Gastroesophageal sphincter (tissue), 4 donors: Measurements from ENCODE around the gene PPM1M. TPM values are rescaled to one million over a fixed set of nuclear protein-coding genes. Genes with fewer than 3 reads are reported as not detected.

Source experiments
- ATAC-seq: fragments of 150-250 bp; one replicate; pipeline ENCODE4 v1.9.1; 2016; ENCODE audit warnings: mild to moderate bottlenecking, moderate library complexity
- H3K27ac ChIP-seq, 4 donors: fragments of 200-600 bp; sonication (generic) in 3 of 4; 1 replicate in 3 of 4; 2 replicates in 1 of 4; pipeline ENCODE4 v1.5.1; 2016 to 2019
- H3K27me3 ChIP-seq: fragments of 200-600 bp; sonication (generic); one replicate; pipeline ENCODE4 v1.5.1; 2019
- H3K36me3 ChIP-seq, 2 donors: fragments of 200-600 bp; sonication (generic); one replicate each; pipeline ENCODE4 v1.5.1; 2019; ENCODE audit warnings: control low read depth in 1 of 2
- H3K4me1 ChIP-seq, 3 donors: fragments of 200-600 bp; sonication (generic); 1 replicate in 2 of 3; 2 replicates in 1 of 3; pipeline ENCODE4 v1.5.1; 2016 to 2019; ENCODE audit warnings: control low read depth in 2 of 3
- H3K4me3 ChIP-seq, 2 donors: fragments of 200-600 bp; sonication (generic); one replicate each; pipeline ENCODE4 v1.5.1; 2019; ENCODE audit warnings: mild to moderate bottlenecking in 1 of 2, moderate library complexity in 1 of 2
- H3K9me3 ChIP-seq, 3 donors: fragments of 200-600 bp; sonication (generic); one replicate each; pipeline ENCODE4 v1.5.1; 2017 to 2019; ENCODE audit warnings: control low read depth in 2 of 3
- EP300 ChIP-seq: sonication (generic); formaldehyde crosslinking; IDR thresholded peaks from one replicate; pipeline ENCODE4 v1.6.1; 2017; ENCODE audit warnings: antibody characterized with exemption, mild to moderate bottlenecking
- POLR2A ChIP-seq, 2 donors: fragments of 450-650 bp; IDR thresholded peaks; one replicate each; pipeline ENCODE4 v1.6.1; 2017; ENCODE audit warnings: antibody characterized with exemption in 2 of 2, mild to moderate bottlenecking in 2 of 2, moderate library complexity in 1 of 2
- POLR2AphosphoS5 ChIP-seq: sonication (generic); formaldehyde crosslinking; IDR thresholded peaks from one replicate; pipeline ENCODE4 v1.6.1; 2017; ENCODE audit warnings: antibody characterized with exemption
- WGBS, 2 donors: methylation state at CpG; one replicate each; pipeline ENCODE4 v1.1.5; 2018; ENCODE audit warnings: low coverage in 1 of 2; 5-methylcytosine and 5-hydroxymethylcytosine counted together
- total RNA-seq, 4 donors: library from RNA; depleted of rRNA; stranded (reverse); fragments of >200 nt; gene quantifications; one replicate each; pipeline ENCODE4 v1.1.0, GENCODE V29; 2016
- TF ChIP-seq, protein P1 (sequence below), 4 experiments: fragments of 200-600 bp in 2 of 4; fragments of 450-650 bp in 2 of 4; sonication (generic) in 1 of 4; IDR thresholded peaks; one replicate each; pipeline ENCODE4 v1.5.1; 2017 to 2019; ENCODE audit warnings: antibody characterized with exemption in 4 of 4, mild to moderate bottlenecking in 2 of 4, moderate library complexity in 2 of 4

The PPM1M gene
- total RNA-seq, 4 donors from 2014 or later: 20.3 to 36.6 (median 29.9) TPM

DNA sequence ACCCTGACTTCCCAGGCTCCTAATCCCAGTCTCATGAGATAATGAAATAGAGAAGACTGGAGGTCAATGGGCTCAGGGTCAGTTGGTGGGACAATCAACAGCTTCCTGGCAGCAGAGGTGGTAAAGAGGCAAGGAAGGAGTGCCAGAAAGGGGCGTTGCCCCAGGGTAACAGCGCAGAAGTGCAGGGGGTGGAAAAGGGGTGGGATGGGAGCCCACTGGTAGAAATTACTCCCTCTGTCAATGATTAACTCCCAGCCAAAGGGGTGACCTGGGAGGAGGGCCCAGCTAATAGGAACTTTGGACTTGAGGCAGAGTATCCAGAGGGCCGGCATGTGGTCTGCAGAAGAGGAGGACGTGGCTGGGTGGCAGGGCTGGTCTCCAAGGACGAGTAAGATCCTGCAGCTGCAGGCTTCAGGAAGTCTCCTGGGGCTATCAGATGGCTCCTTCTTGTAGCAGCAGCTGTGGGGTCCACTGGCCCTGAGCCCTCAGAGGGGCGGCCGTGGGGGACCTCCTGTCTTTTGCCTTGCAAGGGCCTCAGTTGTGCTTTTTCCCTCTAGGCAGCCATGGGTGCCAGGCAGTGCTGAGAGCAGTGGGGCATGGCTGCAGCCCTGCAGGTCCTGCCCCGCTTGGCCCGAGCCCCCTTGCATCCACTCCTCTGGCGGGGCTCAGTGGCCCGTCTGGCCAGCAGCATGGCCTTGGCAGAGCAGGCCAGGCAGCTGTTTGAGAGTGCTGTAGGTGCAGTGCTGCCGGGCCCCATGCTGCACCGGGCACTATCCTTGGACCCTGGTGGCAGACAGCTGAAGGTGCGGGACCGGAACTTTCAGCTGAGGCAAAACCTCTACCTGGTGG, 44.4 kb downstream of the PPM1M start:
- Histone ChIP-seq H3K36me3 (peaks cover 0 to 48% of the 10 kb centered on the region in 2 donors), H3K27me3 (no peaks in the 10 kb centered on the region)
- WGBS, 2 donors: 81% methylated on average over 7 of the region's 15 CpGs; no CpG with 5 or more reads in 1 of the 2 donors

DNA sequence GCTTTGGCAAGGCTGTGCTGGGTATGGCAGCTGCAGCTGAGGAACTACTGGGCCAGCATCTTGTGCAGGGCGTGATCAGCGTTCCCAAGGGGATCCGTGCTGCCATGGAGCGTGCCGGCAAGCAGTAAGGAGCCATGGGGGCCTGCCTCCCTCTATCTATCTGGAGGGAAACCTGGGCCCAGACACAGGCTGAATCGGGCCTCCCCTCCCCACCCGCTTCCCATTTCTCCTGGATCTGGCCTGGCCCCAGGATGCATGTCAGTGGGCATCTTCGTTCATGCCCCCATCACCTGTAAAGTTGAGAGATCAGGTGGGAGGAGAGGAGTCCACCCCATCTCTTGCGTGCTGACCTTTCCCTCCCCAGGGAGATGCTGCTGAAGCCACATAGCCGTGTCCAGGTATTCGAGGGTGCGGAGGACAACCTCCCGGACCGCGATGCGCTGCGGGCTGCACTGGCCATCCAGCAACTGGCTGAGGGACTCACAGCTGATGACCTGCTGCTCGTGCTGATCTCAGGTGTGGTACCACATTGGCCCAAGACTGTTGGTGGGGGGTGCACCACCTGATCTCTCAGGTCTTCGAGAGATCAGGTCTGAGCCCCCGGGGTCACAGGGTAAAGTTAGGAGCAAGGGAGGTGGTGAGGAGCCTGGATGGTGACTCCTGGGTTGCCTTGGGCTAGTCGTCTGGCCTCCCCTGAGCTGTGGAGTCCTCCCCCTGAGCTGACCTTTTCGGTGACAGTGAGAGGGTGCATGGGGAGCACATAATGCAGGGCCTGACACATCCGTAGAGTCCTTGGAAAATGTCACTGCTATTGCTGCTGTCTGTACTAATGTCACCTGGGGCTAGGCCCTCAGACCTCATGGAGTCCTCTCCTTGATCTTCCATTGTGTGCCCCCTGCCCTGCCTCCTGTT, 45.3 kb downstream of the PPM1M start:
- H3K9me3 ChIP-seq: no peaks in the 10 kb centered on the region
- H3K27ac ChIP-seq: no peak overlapping the region
- no peaks in the 10 kb centered on the region for H3K27me3 ChIP-seq
- 60% methylated on average over 1 of the region's 23 CpGs; no CpG with 5 or more reads in 1 of the 2 donors for WGBS, 2 donors
- H3K4me3 ChIP-seq: no peak overlapping the region
- TF ChIP-seq POLR2A (IDR thresholded peaks at IDR 0.05) (no peak), EP300 (no peak), POLR2AphosphoS5 (no peak)
- TF ChIP-seq, protein P1, sequence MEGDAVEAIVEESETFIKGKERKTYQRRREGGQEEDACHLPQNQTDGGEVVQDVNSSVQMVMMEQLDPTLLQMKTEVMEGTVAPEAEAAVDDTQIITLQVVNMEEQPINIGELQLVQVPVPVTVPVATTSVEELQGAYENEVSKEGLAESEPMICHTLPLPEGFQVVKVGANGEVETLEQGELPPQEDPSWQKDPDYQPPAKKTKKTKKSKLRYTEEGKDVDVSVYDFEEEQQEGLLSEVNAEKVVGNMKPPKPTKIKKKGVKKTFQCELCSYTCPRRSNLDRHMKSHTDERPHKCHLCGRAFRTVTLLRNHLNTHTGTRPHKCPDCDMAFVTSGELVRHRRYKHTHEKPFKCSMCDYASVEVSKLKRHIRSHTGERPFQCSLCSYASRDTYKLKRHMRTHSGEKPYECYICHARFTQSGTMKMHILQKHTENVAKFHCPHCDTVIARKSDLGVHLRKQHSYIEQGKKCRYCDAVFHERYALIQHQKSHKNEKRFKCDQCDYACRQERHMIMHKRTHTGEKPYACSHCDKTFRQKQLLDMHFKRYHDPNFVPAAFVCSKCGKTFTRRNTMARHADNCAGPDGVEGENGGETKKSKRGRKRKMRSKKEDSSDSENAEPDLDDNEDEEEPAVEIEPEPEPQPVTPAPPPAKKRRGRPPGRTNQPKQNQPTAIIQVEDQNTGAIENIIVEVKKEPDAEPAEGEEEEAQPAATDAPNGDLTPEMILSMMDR (IDR thresholded peaks at IDR 0.05): no peak
- peaks cover 0 to 57% of the 10 kb centered on the region in 2 donors for H3K36me3 ChIP-seq
- H3K4me1 ChIP-seq: peaks cover 0 to 23% (median 10%) of the 10 kb centered on the region in 3 donors
- no peak for ATAC-seq

More for the DNA sequence above, 44.4 kb downstream of the PPM1M start:
- no peak for ATAC-seq
- no peak overlapping the region for H3K27ac ChIP-seq
- H3K4me3 ChIP-seq: no peak overlapping the region
- H3K4me1 ChIP-seq: peaks cover 0 to 23% (median 10%) of the 10 kb centered on the region in 3 donors
- no peak for TF ChIP-seq POLR2AphosphoS5
- TF ChIP-seq, protein P1 (IDR thresholded peaks at IDR 0.05): no peak
- H3K9me3 ChIP-seq: no peaks in the 10 kb centered on the region

DNA sequence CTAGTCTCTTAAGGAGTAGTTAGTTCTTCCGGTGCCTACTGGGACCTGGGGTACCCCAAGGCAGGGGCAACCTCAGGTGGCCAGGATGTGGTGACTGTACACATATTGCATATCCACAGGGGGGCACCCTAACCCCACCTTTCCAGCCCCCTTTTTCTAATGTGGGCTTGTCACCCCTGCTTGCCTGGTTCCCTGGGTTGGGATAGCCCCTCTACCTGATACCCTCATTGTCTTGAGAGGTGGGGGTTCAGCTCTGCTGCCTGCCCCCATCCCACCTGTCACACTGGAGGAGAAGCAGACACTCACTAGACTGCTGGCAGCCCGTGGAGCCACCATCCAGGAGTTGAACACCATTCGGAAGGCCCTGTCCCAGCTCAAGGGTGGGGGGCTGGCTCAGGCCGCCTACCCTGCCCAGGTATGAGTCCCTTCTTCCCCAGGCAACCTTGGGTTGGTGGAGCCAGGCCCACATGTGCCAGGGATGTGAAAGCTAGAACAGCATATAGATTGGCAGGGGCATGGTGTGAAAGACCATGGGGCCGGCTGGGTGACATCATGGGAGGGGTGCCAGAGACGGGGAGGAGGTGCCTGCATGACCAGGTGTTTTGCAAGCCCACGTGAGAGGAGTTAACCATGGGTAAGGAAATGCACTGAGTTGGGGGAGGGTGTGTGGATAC, 46.1 kb downstream of the PPM1M start:
- WGBS, 2 donors: 72 to 74% methylated on average over 2 to 3 of the region's 7 CpGs
- no peak for ATAC-seq

DNA sequence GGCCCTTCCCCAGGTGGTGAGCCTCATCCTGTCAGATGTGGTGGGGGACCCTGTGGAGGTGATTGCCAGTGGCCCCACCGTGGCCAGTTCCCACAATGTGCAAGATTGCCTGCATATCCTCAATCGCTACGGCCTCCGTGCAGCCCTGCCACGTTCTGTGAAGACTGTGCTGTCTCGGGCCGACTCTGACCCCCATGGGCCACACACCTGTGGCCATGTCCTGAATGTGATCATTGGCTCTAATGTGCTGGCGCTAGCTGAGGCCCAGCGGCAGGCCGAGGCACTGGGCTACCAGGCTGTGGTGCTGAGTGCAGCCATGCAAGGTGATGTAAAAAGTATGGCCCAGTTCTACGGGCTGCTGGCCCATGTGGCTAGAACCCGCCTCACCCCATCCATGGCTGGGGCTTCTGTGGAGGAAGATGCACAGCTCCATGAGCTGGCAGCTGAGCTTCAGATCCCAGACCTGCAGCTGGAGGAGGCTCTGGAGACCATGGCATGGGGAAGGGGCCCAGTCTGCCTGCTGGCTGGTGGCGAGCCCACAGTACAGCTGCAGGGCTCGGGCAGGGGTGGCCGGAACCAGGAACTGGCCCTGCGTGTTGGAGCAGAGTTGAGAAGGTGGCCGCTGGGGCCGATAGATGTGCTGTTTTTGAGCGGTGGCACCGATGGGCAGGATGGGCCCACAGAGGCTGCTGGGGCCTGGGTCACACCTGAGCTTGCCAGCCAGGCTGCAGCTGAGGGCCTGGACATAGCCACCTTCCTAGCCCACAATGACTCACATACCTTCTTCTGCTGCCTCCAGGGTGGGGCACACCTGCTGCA, 46.9 kb downstream of the PPM1M start:
- 97% methylated on average over 6 of the region's 20 CpGs; no CpG with 5 or more reads in 1 of the 2 donors for WGBS, 2 donors
- ATAC-seq: no peak
- peaks cover 0 to 60% of the 10 kb centered on the region in 2 donors for H3K36me3 ChIP-seq

More for the DNA sequence above, 46.1 kb downstream of the PPM1M start:
- H3K36me3 ChIP-seq: peaks cover 0 to 60% of the 10 kb centered on the region in 2 donors
- H3K27me3 ChIP-seq: no peaks in the 10 kb centered on the region
- no peak overlapping the region for H3K27ac ChIP-seq
- no peaks in the 10 kb centered on the region for H3K9me3 ChIP-seq
- no peak overlapping the region for H3K4me3 ChIP-seq
- peaks cover 0 to 18% (median 10%) of the 10 kb centered on the region in 3 donors for H3K4me1 ChIP-seq
- TF ChIP-seq, protein P1 (IDR thresholded peaks at IDR 0.05): peak in 2 of 4 experiments; percentile 22 to 45
- no peak for TF ChIP-seq POLR2AphosphoS5

More for the DNA sequence above, 46.9 kb downstream of the PPM1M start:
- H3K4me3 ChIP-seq: no peak overlapping the region
- TF ChIP-seq POLR2AphosphoS5 (no peak), POLR2A (IDR thresholded peaks at IDR 0.05) (no peak), EP300 (no peak)
- TF ChIP-seq, protein P1 (IDR thresholded peaks at IDR 0.05): no peak
- peaks cover 3% of the 10 kb centered on the region for H3K27me3 ChIP-seq
- H3K27ac ChIP-seq: no peak overlapping the region
- H3K9me3 ChIP-seq: no peaks in the 10 kb centered on the region
- peaks cover 0 to 11% (median 6%) of the 10 kb centered on the region in 3 donors for H3K4me1 ChIP-seq
